Tibial nerve (tissue), 4 donors: ENCODE results near the gene YIF1A. TPM values are rescaled to one million over a fixed set of nuclear protein-coding genes. Genes with fewer than 3 reads are reported as not detected.

ENCODE experiments used
- DNase-seq, 2 donors: peaks; one replicate each; pipeline ENCODE4 v3.0.0-alpha.2; 2019; ENCODE audit warnings: low spot score in 2 of 2
- H3K27ac ChIP-seq, 4 donors: fragments of 200-600 bp; sonication (generic) in 3 of 4; one replicate each; pipeline ENCODE4 v1.5.1; 2017 to 2019; ENCODE audit warnings: mild to moderate bottlenecking in 1 of 4
- H3K27me3 ChIP-seq, 2 donors: fragments of 200-600 bp; sonication (generic) in 1 of 2; one replicate each; pipeline versions ENCODE4 v1.5.1 to v1.6.0; 2017 to 2019
- H3K36me3 ChIP-seq, 3 donors: fragments of 200-600 bp; sonication (generic); one replicate each; pipeline ENCODE4 v1.5.1; 2018 to 2019
- H3K4me1 ChIP-seq, 4 donors: fragments of 200-600 bp; sonication (generic) in 3 of 4; one replicate each; pipeline ENCODE4 v1.5.1; 2017 to 2019
- H3K4me3 ChIP-seq, 4 donors: fragments of 200-600 bp; sonication (generic) in 3 of 4; one replicate each; pipeline ENCODE4 v1.5.1; 2017 to 2019; ENCODE audit warnings: mild to moderate bottlenecking in 1 of 4, moderate library complexity in 1 of 4
- H3K9me3 ChIP-seq, 4 donors: fragments of 200-600 bp; sonication (generic) in 3 of 4; one replicate each; pipeline ENCODE4 v1.5.1; 2017 to 2019
- EP300 ChIP-seq, 2 donors: sonication (generic); formaldehyde crosslinking; IDR thresholded peaks; one replicate each; pipeline ENCODE4 v1.6.1; 2017; ENCODE audit warnings: antibody characterized with exemption in 2 of 2, mild to moderate bottlenecking in 1 of 2
- POLR2A ChIP-seq, 2 donors: fragments of 450-650 bp; IDR thresholded peaks; one replicate each; pipeline ENCODE4 v1.6.1; 2017; ENCODE audit warnings: antibody characterized with exemption in 2 of 2, mild to moderate bottlenecking in 2 of 2, moderate library complexity in 2 of 2
- WGBS, 2 donors: methylation state at CpG; one replicate each; pipeline ENCODE4 v1.1.5; 2018; 5-methylcytosine and 5-hydroxymethylcytosine counted together
- total RNA-seq, 4 donors: library from RNA; depleted of rRNA; stranded (reverse); fragments of >200 nt; gene quantifications; one replicate each; pipeline ENCODE4 v1.1.0, GENCODE V29; 2016
- TF ChIP-seq, protein P1 (sequence below), 5 experiments: fragments of 200-600 bp in 3 of 5; fragments of 450-650 bp in 2 of 5; sonication (generic) in 3 of 5; IDR thresholded peaks; one replicate each; pipeline ENCODE4 v1.5.1; 2016 to 2019; ENCODE audit warnings: antibody characterized with exemption in 5 of 5, mild to moderate bottlenecking in 3 of 5, moderate library complexity in 2 of 5

The YIF1A gene
- total RNA-seq, 4 donors from 2014 or later: 76.0 to 143 (median 90.6) TPM

DNA sequence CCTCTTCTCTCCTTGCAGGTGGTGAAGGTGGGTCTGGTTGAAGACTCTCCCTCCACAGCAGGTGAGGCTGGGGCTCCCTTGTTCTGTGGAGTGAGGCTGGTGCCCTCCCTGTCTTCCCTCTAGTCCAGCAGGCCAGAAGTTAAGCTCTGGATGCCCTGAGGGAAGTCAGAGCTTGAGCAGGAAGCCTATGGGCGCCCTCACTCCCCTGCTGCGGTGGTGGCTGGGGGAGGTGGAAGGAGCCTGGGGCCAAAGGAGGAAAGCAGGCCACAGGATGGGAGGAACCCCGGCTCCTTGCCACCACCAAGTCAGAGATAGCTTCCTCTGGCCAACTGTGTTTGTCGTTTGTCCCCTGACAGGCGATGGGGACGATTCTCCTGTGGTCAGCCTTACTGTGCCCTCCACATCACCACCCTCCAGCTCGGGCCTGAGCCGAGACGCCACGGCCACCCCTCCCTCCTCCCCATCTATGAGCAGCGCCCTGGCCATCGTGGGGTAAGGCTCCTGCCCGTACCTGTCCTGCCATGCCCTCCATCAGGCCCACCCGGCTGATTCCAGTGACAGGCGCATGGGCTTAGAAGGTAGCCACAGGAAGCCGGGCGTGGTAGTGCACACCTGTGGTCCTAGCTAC is 50.0 kb downstream of the YIF1A start:
- TF ChIP-seq POLR2A (IDR thresholded peaks at IDR 0.05) (no peak), EP300 (IDR thresholded peaks at IDR 0.05) (no peak)
- TF ChIP-seq, protein P1, sequence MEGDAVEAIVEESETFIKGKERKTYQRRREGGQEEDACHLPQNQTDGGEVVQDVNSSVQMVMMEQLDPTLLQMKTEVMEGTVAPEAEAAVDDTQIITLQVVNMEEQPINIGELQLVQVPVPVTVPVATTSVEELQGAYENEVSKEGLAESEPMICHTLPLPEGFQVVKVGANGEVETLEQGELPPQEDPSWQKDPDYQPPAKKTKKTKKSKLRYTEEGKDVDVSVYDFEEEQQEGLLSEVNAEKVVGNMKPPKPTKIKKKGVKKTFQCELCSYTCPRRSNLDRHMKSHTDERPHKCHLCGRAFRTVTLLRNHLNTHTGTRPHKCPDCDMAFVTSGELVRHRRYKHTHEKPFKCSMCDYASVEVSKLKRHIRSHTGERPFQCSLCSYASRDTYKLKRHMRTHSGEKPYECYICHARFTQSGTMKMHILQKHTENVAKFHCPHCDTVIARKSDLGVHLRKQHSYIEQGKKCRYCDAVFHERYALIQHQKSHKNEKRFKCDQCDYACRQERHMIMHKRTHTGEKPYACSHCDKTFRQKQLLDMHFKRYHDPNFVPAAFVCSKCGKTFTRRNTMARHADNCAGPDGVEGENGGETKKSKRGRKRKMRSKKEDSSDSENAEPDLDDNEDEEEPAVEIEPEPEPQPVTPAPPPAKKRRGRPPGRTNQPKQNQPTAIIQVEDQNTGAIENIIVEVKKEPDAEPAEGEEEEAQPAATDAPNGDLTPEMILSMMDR (IDR thresholded peaks at IDR 0.05): no peak
- Histone ChIP-seq H3K27ac (no peak overlapping the region), H3K9me3 (no peaks in the 10 kb centered on the region), H3K27me3 (no peaks in the 10 kb centered on the region), H3K4me3 (no peak overlapping the region), H3K4me1 (no peaks in the 10 kb centered on the region), H3K36me3 (peaks cover 0 to 100% (median 27%) of the 10 kb centered on the region in 3 donors)
- WGBS, 2 donors: 94% methylated on average over 7 to 17 of the region's 17 CpGs
- no peak for DNase-seq

DNA sequence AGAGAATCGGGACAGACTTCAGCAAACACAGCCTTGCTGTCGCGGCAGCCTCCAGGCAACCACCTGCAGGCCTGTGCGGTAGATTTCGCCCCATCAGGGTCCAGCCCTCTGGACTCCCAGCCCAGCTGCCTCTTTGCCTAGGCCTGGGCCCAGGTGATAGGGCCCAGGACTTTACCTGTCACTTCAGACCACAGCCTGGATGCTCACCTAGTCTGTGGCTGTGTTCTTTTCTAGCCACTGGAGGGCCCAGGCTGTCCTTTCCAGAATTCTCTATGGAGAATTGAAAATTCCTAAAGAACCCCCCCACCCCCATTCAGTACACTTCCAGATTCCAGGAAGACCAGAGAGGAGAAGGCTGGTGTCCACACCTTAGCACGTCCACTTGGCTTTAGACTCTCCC is 51.1 kb downstream of the YIF1A start:
- Histone ChIP-seq H3K27ac (no peak overlapping the region), H3K36me3 (peaks cover 0 to 100% (median 27%) of the 10 kb centered on the region in 3 donors), H3K4me3 (no peak overlapping the region), H3K9me3 (no peaks in the 10 kb centered on the region), H3K27me3 (no peaks in the 10 kb centered on the region), H3K4me1 (no peaks in the 10 kb centered on the region)
- TF ChIP-seq EP300 (IDR thresholded peaks at IDR 0.05): no peak
- TF ChIP-seq, protein P1 (IDR thresholded peaks at IDR 0.05): no peak
- no peak for TF ChIP-seq POLR2A (IDR thresholded peaks at IDR 0.05)
- 84 to 93% methylated on average over 4 to 6 of the region's 6 CpGs for WGBS, 2 donors
- no peak for DNase-seq

DNA sequence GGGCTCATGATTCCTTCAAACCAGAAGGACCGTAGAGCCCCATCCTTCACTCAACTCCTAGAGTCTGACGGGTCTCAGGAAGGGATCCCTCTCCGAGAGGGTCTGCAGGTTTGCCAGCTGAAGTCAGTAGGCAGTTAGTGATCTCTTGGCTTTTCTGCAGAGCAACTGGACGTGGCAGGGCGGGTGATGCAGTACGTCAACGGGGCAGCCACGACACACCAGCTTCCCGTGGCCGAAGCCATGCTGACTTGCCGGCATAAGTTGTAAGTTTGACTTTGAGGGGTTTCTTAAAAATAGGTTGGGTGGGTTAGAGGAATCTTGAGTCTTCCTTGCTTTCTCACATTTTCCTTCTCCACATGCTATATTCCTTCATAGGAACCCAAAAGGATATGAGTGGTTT is 53.8 kb downstream of the YIF1A start:
- H3K36me3 ChIP-seq: peaks cover 0 to 100% (median 19%) of the 10 kb centered on the region in 3 donors
- 87 to 90% methylated on average over 11 of the region's 11 CpGs for WGBS, 2 donors
- H3K4me3 ChIP-seq: no peak overlapping the region
- H3K27me3 ChIP-seq: no peaks in the 10 kb centered on the region
- no peaks in the 10 kb centered on the region for H3K4me1 ChIP-seq
- no peak overlapping the region for H3K27ac ChIP-seq
- DNase-seq: no peak
- no peaks in the 10 kb centered on the region for H3K9me3 ChIP-seq
- TF ChIP-seq, protein P1 (IDR thresholded peaks at IDR 0.05): no peak
- TF ChIP-seq POLR2A (IDR thresholded peaks at IDR 0.05) (no peak), EP300 (IDR thresholded peaks at IDR 0.05) (no peak)

Other genes with a start within 250 kb of the YIF1A start
- gene GAL3ST3, start 240.0 kb downstream of the YIF1A start, total RNA-seq: not detected
- gene SF3B2, start 236.8 kb downstream of the YIF1A start, total RNA-seq: 100 to 1,000 TPM; 148 to 216 (median 156) TPM
- 10 to 100 TPM; 32.0 to 62.7 (median 51.8) TPM for gene PACS1, start 218.9 kb downstream of the YIF1A start, total RNA-seq
- 10 to 100 TPM; 14.9 to 32.7 (median 23.9) TPM for gene KLC2, start 31.4 kb downstream of the YIF1A start, total RNA-seq
- gene RAB1B, start 20.5 kb downstream of the YIF1A start, total RNA-seq: 100 to 1,000 TPM in 2 of 4 donors, 10 to 100 TPM in 2; 76.3 to 144 (median 96.8) TPM
- gene CNIH2, start 11.0 kb downstream of the YIF1A start, total RNA-seq: not detected
- gene TMEM151A, start 2.8 kb upstream of the YIF1A start, total RNA-seq: not detected
- 10 to 100 TPM; 29.9 to 69.7 (median 47.3) TPM for gene CD248, start 27.9 kb upstream of the YIF1A start, total RNA-seq
- 10 to 100 TPM in 1 of 4 donors, 1 to 10 TPM in 3; 2.4 to 14.1 (median 4.1) TPM for gene RIN1, start 47.3 kb upstream of the YIF1A start, total RNA-seq
- 10 to 100 TPM; 27.2 to 44.7 (median 34.8) TPM for gene BRMS1, start 56.0 kb upstream of the YIF1A start, total RNA-seq
- gene B4GAT1, start 58.5 kb upstream of the YIF1A start, total RNA-seq: 100 to 1,000 TPM in 1 of 4 donors, 10 to 100 TPM in 3; 53.4 to 105 (median 97.6) TPM
- 1 to 10 TPM; 1.5 to 5.4 (median 2.4) TPM for gene SLC29A2, start 82.6 kb upstream of the YIF1A start, total RNA-seq
- gene NPAS4, start 131.9 kb upstream of the YIF1A start, total RNA-seq: under 1 TPM in 1 of 4 donors, not detected in 3; 0.42 TPM
- gene MRPL11, start 149.7 kb upstream of the YIF1A start, total RNA-seq: 10 to 100 TPM; 42.9 to 63.8 (median 53.9) TPM
- gene PELI3, start 177.8 kb upstream of the YIF1A start, total RNA-seq: 10 to 100 TPM; 14.4 to 26.4 (median 20.4) TPM
- gene DPP3, start 191.3 kb upstream of the YIF1A start, total RNA-seq: 10 to 100 TPM; 12.2 to 41.8 (median 25.0) TPM
- 100 to 1,000 TPM in 2 of 4 donors, 10 to 100 TPM in 2; 66.1 to 161 (median 104) TPM for gene BBS1, start 221.5 kb upstream of the YIF1A start, total RNA-seq